HUES6 (cell line): ENCODE data around the gene TCEA3.

Source experiments
- H3K27ac ChIP-seq: 2 replicates; pipeline ENCODE4 v1.7.0; 2013; ENCODE audit warnings: low read depth, mild to moderate bottlenecking, low read length, inconsistent platforms
- H3K27me3 ChIP-seq: 2 replicates; pipeline ENCODE4 v1.6.1; 2013; ENCODE audit warnings: low read length; ENCODE audit not compliant: control insufficient read depth, insufficient read depth
- H3K36me3 ChIP-seq: 2 replicates; pipeline ENCODE4 v1.6.1; 2013; ENCODE audit warnings: low read length; ENCODE audit not compliant: control insufficient read depth, insufficient read depth
- H3K4me1 ChIP-seq: 2 replicates; pipeline ENCODE4 v1.6.1; 2013; ENCODE audit warnings: low read length; ENCODE audit not compliant: control insufficient read depth, insufficient read depth
- H3K4me3 ChIP-seq: 2 replicates; pipeline ENCODE4 v1.5.1; 2013; ENCODE audit warnings: low read depth, low read length
- H3K9ac ChIP-seq: one replicate; pipeline ENCODE4 v1.6.1; 2013; ENCODE audit warnings: mild to moderate bottlenecking, low read length
- H3K9me3 ChIP-seq: 2 replicates; pipeline ENCODE4 v1.6.1; 2013; ENCODE audit warnings: low read depth, low read length; ENCODE audit not compliant: control insufficient read depth, insufficient read depth

The TCEA3 gene

DNA sequence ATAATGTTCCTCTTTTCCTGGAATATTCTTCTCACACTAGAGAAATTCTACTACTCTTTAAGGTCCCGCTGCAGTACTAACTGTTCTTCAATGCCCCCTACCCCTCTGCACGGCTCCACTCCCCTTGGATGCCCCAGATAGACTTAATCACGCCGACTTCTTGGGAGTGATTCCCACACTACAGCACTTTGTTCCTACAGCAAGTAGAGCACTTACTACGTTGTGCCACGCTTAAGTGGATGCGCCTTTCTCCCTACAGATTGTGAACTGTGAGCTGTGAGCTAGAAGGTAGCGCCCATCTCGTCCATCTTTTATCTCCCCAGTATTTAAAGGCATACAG is 57.1 kb downstream of the TCEA3 start:
- Histone ChIP-seq H3K9ac (peak overlapping the region; percentile 67), H3K9me3 (peaks cover 30% of the 10 kb centered on the region), H3K4me1 (peaks cover 38% of the 10 kb centered on the region), H3K27me3 (peaks cover 85% of the 10 kb centered on the region), H3K27ac (no peak overlapping the region; the same call in 1 of the 2 replicates), H3K36me3 (peaks cover 7% of the 10 kb centered on the region), H3K4me3 (peak overlapping the region; percentile 90)

DNA sequence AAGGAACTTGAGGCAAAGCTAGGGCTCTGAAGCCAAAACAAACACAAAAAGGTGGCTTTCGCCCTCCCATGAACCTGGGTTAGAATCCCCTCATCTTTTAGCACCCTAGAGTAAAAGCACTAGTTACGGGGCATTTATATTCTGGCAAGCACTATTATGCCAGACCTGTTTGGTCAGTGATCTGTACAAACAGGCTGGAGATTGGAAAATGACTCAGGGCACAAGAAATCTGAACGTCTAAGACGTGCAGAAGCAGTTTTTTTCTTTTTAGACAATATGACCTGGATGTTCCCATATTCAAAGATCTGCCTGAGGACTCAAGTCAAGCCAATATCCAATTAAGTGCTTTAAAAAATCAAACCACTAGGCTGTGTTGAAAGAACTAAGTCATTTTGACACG is 58.0 kb downstream of the TCEA3 start:
- Histone ChIP-seq H3K9ac (no peak overlapping the region), H3K27me3 (peaks cover 85% of the 10 kb centered on the region), H3K9me3 (peaks cover 38% of the 10 kb centered on the region), H3K4me3 (no peak overlapping the region), H3K27ac (no peak overlapping the region), H3K4me1 (peaks cover 30% of the 10 kb centered on the region), H3K36me3 (peaks cover 15% of the 10 kb centered on the region)

DNA sequence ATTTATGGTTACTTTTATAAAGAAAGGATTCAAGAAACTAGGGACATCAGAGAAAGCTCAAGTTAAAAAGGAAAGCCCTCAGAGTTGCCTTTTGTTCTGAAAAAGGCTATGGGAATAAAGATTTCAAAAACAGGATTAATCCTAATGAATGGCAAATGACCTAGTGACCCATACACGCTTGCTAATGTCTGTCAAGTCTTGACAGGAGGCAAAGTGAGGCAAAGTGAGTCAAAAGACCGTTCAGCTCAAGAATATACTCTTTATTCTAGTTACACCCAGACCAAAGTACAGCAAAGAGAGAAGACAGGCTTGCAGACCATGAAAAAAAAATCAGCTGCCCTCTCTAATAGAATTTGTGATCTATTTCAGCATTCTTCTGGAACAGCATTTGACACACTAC is 58.4 kb downstream of the TCEA3 start:
- Histone ChIP-seq H3K36me3 (peaks cover 20% of the 10 kb centered on the region), H3K27me3 (peaks cover 85% of the 10 kb centered on the region), H3K9ac (no peak overlapping the region), H3K4me1 (peaks cover 25% of the 10 kb centered on the region), H3K9me3 (peaks cover 43% of the 10 kb centered on the region), H3K4me3 (no peak overlapping the region), H3K27ac (no peak overlapping the region)

DNA sequence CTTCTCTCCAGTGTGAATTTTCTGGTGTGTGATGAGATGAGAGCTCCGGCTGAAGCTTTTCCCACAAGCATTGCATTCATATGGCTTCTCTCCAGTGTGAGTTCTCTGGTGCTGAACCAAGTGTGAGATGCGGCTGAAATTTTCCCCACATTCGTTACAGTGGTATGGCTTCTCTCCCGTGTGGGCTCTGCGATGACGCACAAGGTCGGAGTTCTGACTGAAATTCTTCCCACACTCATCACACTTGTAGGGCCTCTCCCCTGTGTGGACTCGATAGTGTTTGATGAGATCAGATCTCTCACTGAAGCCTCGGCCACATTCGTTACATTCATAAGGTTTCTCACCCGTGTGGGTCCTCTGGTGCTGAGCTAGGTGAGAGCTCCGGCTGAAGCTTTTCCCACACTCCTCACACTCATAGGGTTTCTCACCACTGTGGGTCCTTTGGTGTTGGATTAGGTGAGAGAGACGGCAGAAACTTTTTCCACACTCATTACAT is 62.3 kb downstream of the TCEA3 start:
- 0 out of 2 replicates have a peak, but pooled peaks cover under 1% of the 10 kb centered on the region for H3K4me1 ChIP-seq
- no peak overlapping the region for H3K27ac ChIP-seq
- peaks cover 32% of the 10 kb centered on the region for H3K36me3 ChIP-seq
- H3K27me3 ChIP-seq = peaks cover 93% of the 10 kb centered on the region
- H3K4me3 ChIP-seq = no peak overlapping the region
- peaks cover 67% of the 10 kb centered on the region for H3K9me3 ChIP-seq
- H3K9ac ChIP-seq = no peak overlapping the region

DNA sequence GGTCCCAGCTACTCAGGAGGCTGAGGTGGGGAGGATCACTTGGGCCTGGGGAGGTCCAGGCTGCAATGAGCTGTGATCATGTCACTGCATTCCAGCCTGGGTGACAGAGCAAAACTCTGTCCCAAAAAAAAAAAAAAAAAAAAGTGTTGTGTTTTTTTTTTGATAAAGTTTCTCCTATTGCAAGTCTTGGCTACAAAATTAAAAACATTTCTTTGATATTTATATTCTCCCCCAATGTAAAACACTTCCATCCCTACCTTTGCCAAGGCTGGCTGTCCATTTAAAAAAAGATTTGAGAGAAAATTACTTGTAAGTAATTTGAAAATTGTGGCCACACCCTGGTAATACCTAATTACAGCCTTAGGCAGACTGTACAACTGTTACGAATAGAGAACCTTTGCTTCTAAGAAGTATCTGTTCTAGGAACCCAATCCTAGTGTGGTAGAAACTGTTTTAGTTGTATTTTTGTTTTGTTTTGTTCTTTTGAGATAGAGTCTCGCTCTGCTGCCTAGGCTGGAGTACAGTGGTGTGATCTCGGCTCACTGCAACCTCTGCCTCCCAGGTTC is 66.2 kb downstream of the TCEA3 start:
- Histone ChIP-seq H3K27me3 (peaks cover 100% of the 10 kb centered on the region), H3K4me1 (no peaks in the 10 kb centered on the region), H3K9me3 (peaks cover 47% of the 10 kb centered on the region), H3K4me3 (no peak overlapping the region), H3K27ac (no peak overlapping the region), H3K36me3 (peaks cover 32% of the 10 kb centered on the region), H3K9ac (no peak overlapping the region)

DNA sequence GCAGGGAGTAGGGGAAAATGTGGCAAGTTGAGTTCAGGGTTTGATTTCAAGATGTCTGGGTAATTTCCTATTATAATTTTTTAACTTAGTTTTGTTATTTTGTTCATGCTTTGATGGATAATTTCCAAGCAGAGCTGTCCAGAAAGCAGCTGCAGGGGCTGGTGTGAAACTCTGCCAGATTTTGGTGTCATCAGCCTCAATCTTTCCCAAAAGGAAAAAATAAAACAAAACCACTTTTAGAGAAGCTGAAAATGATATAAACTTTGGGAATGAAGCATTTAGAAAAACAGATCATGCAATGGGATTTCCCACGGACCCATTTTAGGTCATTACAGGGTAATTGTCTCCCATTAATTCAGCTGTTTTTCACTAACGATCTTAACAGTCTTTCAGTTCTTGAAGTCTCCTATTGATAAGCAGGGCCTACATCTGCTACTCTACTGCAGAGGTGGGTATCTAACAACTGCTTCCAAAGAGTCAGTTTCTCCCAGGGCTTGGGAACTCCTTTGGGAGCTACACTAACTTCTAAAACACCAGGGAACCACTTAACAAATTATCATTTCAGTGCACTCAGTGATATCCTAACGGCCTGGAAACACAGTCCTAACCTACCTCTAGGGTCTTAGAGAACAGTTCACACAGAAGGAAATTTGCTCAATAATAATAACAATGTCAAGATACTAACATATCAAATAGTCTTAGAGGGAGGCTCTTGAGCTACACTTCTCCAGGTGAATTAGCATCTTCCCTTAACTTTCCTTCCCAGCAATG is 67.2 kb downstream of the TCEA3 start:
- peaks cover 25% of the 10 kb centered on the region for H3K36me3 ChIP-seq
- H3K9ac ChIP-seq = no peak overlapping the region
- H3K27me3 ChIP-seq = peaks cover 100% of the 10 kb centered on the region
- no peaks in the 10 kb centered on the region for H3K4me1 ChIP-seq
- no peak overlapping the region for H3K4me3 ChIP-seq
- H3K9me3 ChIP-seq = peaks cover 36% of the 10 kb centered on the region
- H3K27ac ChIP-seq = no peak overlapping the region

DNA sequence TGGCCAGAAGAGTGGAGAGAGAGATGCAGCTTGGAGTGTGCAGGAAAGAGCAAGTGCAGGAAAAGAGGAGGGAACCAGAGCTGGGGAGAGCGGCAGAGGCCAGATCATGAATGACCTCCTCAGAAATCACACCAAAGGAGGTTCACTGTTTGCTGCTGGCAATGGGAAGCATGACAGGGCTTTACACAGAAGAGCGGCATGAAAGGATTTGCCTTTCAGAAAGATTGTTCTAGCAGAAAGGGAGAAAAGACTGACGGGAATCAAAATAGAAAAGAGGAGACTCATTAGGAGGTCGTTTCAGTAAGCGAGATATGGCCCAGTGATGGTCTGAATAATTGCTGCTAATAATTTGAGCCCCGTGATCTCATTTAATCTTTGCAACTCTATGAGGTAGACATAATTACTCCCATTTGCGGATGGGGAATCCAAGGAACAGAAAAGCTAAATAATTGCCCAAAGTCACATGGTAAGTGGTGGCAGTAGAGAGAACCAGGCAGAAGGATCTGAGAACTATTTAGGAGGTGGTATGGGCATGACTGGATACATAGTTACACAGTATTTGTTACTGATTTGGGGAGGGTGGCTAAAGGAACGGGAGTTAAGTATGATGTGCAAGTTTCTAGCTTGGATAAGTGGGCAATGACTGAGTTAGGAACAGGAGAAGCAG is 67.9 kb downstream of the TCEA3 start:
- Histone ChIP-seq H3K36me3 (peaks cover 18% of the 10 kb centered on the region; the same call in 1 of the 2 replicates), H3K4me1 (no peaks in the 10 kb centered on the region), H3K9ac (no peak overlapping the region), H3K9me3 (peaks cover 29% of the 10 kb centered on the region), H3K27ac (no peak overlapping the region), H3K4me3 (no peak overlapping the region), H3K27me3 (peaks cover 100% of the 10 kb centered on the region)

DNA sequence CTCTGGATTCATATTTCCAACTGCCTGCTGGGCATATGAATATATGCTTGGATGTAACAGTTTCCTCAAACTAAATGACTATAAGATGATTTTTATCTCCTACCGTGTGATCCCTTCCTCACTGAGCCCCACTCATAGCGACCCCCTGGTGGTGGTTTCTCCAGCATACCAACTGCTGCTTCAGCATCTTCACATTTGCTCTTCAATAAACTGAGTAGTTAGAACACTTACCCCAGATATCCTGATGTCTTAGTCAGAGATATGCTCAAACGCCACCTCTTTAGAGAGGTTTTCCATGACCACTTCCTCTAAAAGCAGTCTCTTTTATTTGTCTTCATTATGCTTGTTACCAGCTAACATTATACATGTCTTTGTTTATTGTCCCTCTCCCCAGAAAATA is 70.3 kb downstream of the TCEA3 start:
- Histone ChIP-seq H3K27me3 (peaks cover 99% of the 10 kb centered on the region), H3K27ac (no peak overlapping the region), H3K9ac (no peak overlapping the region), H3K4me3 (no peak overlapping the region), H3K9me3 (peaks cover 5% of the 10 kb centered on the region; the same call in 1 of the 2 replicates), H3K36me3 (no peaks in the 10 kb centered on the region), H3K4me1 (no peaks in the 10 kb centered on the region)

DNA sequence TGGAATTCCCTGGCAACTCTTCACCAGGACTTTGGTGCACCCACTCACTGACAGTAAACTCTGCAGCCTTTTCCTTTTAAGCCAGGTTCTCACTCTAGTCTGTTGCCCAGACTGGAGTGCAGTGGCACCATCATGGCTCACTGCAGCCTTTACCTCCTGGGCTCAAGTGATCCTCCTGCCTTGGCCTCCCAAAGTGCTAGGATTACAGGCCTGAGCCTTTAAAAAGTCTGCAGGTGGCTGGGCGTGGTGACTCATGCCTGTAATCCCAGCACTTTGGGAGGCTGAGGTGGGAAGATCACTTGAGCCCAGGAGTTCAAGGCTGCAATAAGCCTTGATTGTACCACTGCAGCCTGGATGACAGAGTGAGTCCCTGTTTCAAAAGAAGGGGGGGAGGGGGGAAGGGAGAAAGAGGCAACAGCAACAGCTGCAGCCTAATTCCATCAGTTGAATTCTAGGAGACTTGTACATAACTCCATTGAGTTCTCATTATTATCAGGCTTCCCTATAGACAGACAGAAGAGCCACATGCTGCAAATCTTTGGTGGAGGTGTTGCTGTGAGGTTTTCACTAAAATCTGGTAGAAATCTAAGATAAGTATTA is 72.4 kb downstream of the TCEA3 start:
- Histone ChIP-seq H3K9ac (no peak overlapping the region), H3K4me1 (no peaks in the 10 kb centered on the region), H3K9me3 (no peaks in the 10 kb centered on the region), H3K4me3 (no peak overlapping the region), H3K36me3 (no peaks in the 10 kb centered on the region), H3K27me3 (peaks cover 99% of the 10 kb centered on the region), H3K27ac (no peak overlapping the region)

DNA sequence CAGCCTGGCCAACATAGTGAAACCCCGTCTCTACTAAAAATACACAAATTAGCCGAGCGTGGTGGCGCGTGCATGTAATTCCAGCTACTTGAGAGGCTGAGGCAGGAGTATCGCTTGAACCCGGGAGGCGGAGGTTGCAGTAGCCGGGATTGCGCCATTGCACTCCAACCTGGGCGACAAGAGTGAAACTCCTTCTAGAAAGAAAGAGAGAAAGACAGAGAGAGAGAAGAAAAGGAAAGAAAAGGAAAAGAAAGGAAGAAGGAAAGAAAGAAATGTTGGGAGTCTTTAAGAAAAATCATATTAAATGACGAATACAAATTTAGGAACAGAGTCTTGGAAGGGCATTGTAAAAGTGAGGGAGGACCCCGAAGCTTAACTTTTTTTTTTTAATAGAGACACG is 78.6 kb downstream of the TCEA3 start:
- H3K27ac ChIP-seq = no peak overlapping the region
- peaks cover 48% of the 10 kb centered on the region for H3K27me3 ChIP-seq
- no peaks in the 10 kb centered on the region for H3K36me3 ChIP-seq
- H3K9ac ChIP-seq = no peak overlapping the region
- peaks cover 18% of the 10 kb centered on the region; the same call in 1 of the 2 replicates for H3K4me1 ChIP-seq
- H3K4me3 ChIP-seq = no peak overlapping the region
- no peaks in the 10 kb centered on the region for H3K9me3 ChIP-seq
